Liver (tissue), 3 donors: ENCODE measurements around the gene HOXB4.

Source experiments
- EGR1 ChIP-seq, 2 donors: IDR thresholded peaks; 2 replicates each; pipeline ENCODE4 v1.6.1; 2016 to 2018; ENCODE audit warnings: antibody characterized with exemption in 2 of 2, low read depth in 2 of 2
- GABPA ChIP-seq, 2 donors: IDR thresholded peaks in 1 of 2; conservative IDR thresholded peaks in 1 of 2; 2 replicates each; pipeline ENCODE4 v1.6.1; 2016; ENCODE audit warnings: antibody characterized with exemption in 2 of 2, mild to moderate bottlenecking in 1 of 2, moderate library complexity in 1 of 2
- HNF4G ChIP-seq: IDR thresholded peaks from 2 replicates; pipeline ENCODE4 v1.6.1; 2016; ENCODE audit warnings: antibody characterized with exemption
- JUND ChIP-seq, 2 donors: IDR thresholded peaks; 2 replicates each; pipeline ENCODE4 v1.6.1; 2016; ENCODE audit warnings: antibody characterized with exemption in 2 of 2
- NR2F2 ChIP-seq: IDR thresholded peaks from 2 replicates; pipeline ENCODE4 v1.6.1; 2016; ENCODE audit warnings: antibody characterized with exemption
- RAD21 ChIP-seq, 2 donors: IDR thresholded peaks; 2 replicates each; pipeline ENCODE4 v1.6.1; 2016; ENCODE audit warnings: antibody characterized with exemption in 2 of 2, mild to moderate bottlenecking in 2 of 2
- RXRA ChIP-seq, 2 donors: IDR thresholded peaks; 2 replicates each; pipeline ENCODE4 v1.6.1; 2017 to 2018; ENCODE audit warnings: antibody characterized with exemption in 2 of 2, mild to moderate bottlenecking in 1 of 2
- TAF1 ChIP-seq: conservative IDR thresholded peaks from 2 replicates; pipeline ENCODE4 v1.6.1; 2016; ENCODE audit warnings: antibody characterized with exemption, mild to moderate bottlenecking
- YY1 ChIP-seq: IDR thresholded peaks from 2 replicates; pipeline ENCODE4 v1.6.1; 2016; ENCODE audit warnings: antibody characterized with exemption, mild to moderate bottlenecking
- TF ChIP-seq, protein P1 (sequence below): fragments of 150-350 bp; IDR thresholded peaks from 2 replicates; pipeline ENCODE4 v1.5.1; 2017; ENCODE audit warnings: improper control_type of control experiment, low read depth, low read length; ENCODE audit not compliant: missing input control
- TF ChIP-seq, protein P2 (sequence below): IDR thresholded peaks from 2 replicates; pipeline ENCODE4 v1.6.1; 2016; ENCODE audit warnings: antibody characterized with exemption, mild to moderate bottlenecking
- TF ChIP-seq, protein P3 (sequence below): IDR thresholded peaks from 2 replicates; pipeline ENCODE4 v1.6.1; 2016; ENCODE audit warnings: antibody characterized with exemption
- TF ChIP-seq, protein P4 (sequence below): IDR thresholded peaks from 2 replicates; pipeline ENCODE4 v1.6.1; 2016; ENCODE audit warnings: antibody characterized with exemption
- donor health status: healthy.
- donor health status: healthy.

DNA sequence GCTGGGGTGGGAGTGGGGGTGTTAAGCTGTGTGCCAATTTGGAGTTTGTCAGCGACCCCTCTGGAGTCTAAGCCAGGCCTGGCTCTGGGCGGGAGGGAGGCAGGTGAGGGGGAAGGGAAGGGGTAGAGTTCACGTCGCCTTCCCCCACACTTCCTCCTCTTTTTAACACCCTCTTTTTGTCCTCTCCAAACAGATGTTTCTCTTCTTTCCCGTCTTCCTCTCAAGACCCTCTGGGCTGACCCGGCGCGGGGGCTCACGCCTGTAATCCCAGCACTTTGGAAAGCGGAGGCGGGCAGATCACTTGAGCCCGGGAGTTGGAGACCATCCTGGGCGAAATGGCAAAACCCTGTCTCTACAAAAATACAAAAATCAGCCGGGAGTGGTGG, 50.6 kb downstream of the HOXB4 start:
- TF ChIP-seq, protein P1, sequence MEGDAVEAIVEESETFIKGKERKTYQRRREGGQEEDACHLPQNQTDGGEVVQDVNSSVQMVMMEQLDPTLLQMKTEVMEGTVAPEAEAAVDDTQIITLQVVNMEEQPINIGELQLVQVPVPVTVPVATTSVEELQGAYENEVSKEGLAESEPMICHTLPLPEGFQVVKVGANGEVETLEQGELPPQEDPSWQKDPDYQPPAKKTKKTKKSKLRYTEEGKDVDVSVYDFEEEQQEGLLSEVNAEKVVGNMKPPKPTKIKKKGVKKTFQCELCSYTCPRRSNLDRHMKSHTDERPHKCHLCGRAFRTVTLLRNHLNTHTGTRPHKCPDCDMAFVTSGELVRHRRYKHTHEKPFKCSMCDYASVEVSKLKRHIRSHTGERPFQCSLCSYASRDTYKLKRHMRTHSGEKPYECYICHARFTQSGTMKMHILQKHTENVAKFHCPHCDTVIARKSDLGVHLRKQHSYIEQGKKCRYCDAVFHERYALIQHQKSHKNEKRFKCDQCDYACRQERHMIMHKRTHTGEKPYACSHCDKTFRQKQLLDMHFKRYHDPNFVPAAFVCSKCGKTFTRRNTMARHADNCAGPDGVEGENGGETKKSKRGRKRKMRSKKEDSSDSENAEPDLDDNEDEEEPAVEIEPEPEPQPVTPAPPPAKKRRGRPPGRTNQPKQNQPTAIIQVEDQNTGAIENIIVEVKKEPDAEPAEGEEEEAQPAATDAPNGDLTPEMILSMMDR, result no peak
- TF ChIP-seq EGR1 (IDR thresholded peaks at IDR 0.05; ENCODE audit: low read depth in 2 of 2) (no peak), TAF1 (no peak), NR2F2 (no peak), JUND (IDR thresholded peaks at IDR 0.05) (no peak), GABPA (IDR thresholded peaks at IDR 0.05 in 1 of 2, conservative IDR thresholded peaks at IDR 0.05 in 1 of 2) (no peak), HNF4G (no peak), YY1 (no peak), RAD21 (IDR thresholded peaks at IDR 0.05) (no peak), RXRA (IDR thresholded peaks at IDR 0.05) (no peak)
- TF ChIP-seq, protein P2, sequence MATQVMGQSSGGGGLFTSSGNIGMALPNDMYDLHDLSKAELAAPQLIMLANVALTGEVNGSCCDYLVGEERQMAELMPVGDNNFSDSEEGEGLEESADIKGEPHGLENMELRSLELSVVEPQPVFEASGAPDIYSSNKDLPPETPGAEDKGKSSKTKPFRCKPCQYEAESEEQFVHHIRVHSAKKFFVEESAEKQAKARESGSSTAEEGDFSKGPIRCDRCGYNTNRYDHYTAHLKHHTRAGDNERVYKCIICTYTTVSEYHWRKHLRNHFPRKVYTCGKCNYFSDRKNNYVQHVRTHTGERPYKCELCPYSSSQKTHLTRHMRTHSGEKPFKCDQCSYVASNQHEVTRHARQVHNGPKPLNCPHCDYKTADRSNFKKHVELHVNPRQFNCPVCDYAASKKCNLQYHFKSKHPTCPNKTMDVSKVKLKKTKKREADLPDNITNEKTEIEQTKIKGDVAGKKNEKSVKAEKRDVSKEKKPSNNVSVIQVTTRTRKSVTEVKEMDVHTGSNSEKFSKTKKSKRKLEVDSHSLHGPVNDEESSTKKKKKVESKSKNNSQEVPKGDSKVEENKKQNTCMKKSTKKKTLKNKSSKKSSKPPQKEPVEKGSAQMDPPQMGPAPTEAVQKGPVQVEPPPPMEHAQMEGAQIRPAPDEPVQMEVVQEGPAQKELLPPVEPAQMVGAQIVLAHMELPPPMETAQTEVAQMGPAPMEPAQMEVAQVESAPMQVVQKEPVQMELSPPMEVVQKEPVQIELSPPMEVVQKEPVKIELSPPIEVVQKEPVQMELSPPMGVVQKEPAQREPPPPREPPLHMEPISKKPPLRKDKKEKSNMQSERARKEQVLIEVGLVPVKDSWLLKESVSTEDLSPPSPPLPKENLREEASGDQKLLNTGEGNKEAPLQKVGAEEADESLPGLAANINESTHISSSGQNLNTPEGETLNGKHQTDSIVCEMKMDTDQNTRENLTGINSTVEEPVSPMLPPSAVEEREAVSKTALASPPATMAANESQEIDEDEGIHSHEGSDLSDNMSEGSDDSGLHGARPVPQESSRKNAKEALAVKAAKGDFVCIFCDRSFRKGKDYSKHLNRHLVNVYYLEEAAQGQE, result no peak
- TF ChIP-seq, protein P3, sequence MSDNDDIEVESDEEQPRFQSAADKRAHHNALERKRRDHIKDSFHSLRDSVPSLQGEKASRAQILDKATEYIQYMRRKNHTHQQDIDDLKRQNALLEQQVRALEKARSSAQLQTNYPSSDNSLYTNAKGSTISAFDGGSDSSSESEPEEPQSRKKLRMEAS, result no peak
- TF ChIP-seq, protein P4, sequence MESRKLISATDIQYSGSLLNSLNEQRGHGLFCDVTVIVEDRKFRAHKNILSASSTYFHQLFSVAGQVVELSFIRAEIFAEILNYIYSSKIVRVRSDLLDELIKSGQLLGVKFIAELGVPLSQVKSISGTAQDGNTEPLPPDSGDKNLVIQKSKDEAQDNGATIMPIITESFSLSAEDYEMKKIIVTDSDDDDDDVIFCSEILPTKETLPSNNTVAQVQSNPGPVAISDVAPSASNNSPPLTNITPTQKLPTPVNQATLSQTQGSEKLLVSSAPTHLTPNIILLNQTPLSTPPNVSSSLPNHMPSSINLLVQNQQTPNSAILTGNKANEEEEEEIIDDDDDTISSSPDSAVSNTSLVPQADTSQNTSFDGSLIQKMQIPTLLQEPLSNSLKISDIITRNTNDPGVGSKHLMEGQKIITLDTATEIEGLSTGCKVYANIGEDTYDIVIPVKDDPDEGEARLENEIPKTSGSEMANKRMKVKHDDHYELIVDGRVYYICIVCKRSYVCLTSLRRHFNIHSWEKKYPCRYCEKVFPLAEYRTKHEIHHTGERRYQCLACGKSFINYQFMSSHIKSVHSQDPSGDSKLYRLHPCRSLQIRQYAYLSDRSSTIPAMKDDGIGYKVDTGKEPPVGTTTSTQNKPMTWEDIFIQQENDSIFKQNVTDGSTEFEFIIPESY, result no peak
